HepG2 (cell line): ENCODE results near the gene ATP6V0A1. TPM values are rescaled to one million over a fixed set of nuclear protein-coding genes. Genes with fewer than 3 reads are reported as not detected.

Experiments
- AHR ChIP-seq: IDR thresholded peaks from 2 replicates; pipeline ENCODE4 v1.6.1; 2018; ENCODE audit warnings: missing genetic modification reagents, missing compliant biosample characterization
- ATF7-NPFF ChIP-seq: sonication (generic); formaldehyde crosslinking; IDR thresholded peaks from 2 replicates; pipeline ENCODE4 v1.8.1; 2023; ENCODE audit warnings: mild to moderate bottlenecking, low read depth, missing genetic modification reagents, moderate library complexity
- GTF3A ChIP-seq: sonication (generic); formaldehyde crosslinking; conservative IDR thresholded peaks from 2 replicates; pipeline ENCODE4 v1.4.0; 2020; ENCODE audit warnings: mild to moderate bottlenecking, missing genetic modification reagents
- MIER2 ChIP-seq: IDR thresholded peaks from 2 replicates; pipeline ENCODE4 v1.6.1; 2016; ENCODE audit warnings: missing biosample characterization, missing genetic modification reagents
- MTA1 ChIP-seq: sonication (generic); formaldehyde crosslinking; IDR thresholded peaks from 2 replicates; pipeline ENCODE4 v1.4.0; 2020; ENCODE audit warnings: missing genetic modification reagents, mild to moderate bottlenecking, borderline replicate concordance
- NFE2 ChIP-seq: sonication (generic); formaldehyde crosslinking; IDR thresholded peaks from 2 replicates; pipeline ENCODE4 v1.4.0; 2020; ENCODE audit warnings: missing genetic modification reagents
- TP53 ChIP-seq: sonication (generic); formaldehyde crosslinking; conservative IDR thresholded peaks from 2 replicates; pipeline ENCODE4 v1.4.0; 2020; ENCODE audit warnings: missing genetic modification reagents
- ZNF546 ChIP-seq: sonication (generic); formaldehyde crosslinking; conservative IDR thresholded peaks from 2 replicates; pipeline ENCODE4 v1.8.1; 2023; ENCODE audit warnings: mild to moderate bottlenecking, missing genetic modification reagents
- ZNF747 ChIP-seq: sonication (generic); formaldehyde crosslinking; IDR thresholded peaks from 2 replicates; pipeline ENCODE4 v1.8.1; 2023; ENCODE audit warnings: missing genetic modification reagents, mild to moderate bottlenecking, borderline replicate concordance
- ZNF766 ChIP-seq: sonication (generic); formaldehyde crosslinking; IDR thresholded peaks from 2 replicates; pipeline ENCODE4 v1.5.0; 2020; ENCODE audit warnings: missing genetic modification reagents, borderline replicate concordance
- polyA plus RNA-seq, 8 experiments: library from polyadenylated mRNA; depleted of rRNA in 3 of 8; stranded (reverse) in 7 of 8; unstranded in 1 of 8; fragments of >200 nt; fragmentation: Illumina TruSeq in 4 of 8; extraction: Trizol in 4 of 8; gene quantifications; 2 replicates each; pipeline versions ENCODE4 v1.2.1 to v1.2.3, GENCODE V29; 2011 to 2016; ENCODE audit warnings: low read depth in 4 of 8, missing spikeins in 1 of 8, mixed read lengths in 1 of 8; ENCODE audit not compliant: insufficient read depth in 1 of 8
- total RNA-seq, 5 experiments: library from RNA; depleted of rRNA; stranded (reverse); fragments of >200 nt; fragmentation: Illumina TruSeq; extraction: Trizol; gene quantifications; 2 replicates each; pipeline ENCODE4 v1.2.3, GENCODE V29; 2016; ENCODE audit warnings: low read depth in 1 of 5
- TF ChIP-seq, protein P1 (sequence below): sonication (generic); formaldehyde crosslinking; IDR thresholded peaks from 2 replicates; pipeline ENCODE4 v1.4.0; 2020; ENCODE audit warnings: missing genetic modification reagents, borderline replicate concordance
- TF ChIP-seq, protein P2 (sequence below): sonication (generic); formaldehyde crosslinking; IDR thresholded peaks from 2 replicates; pipeline ENCODE4 v1.8.1; 2023; ENCODE audit warnings: mild to moderate bottlenecking, inconsistent platforms, moderate library complexity, missing genetic modification reagents, borderline replicate concordance
- TF ChIP-seq, protein P3 (sequence below): sonication (generic); formaldehyde crosslinking; IDR thresholded peaks from 2 replicates; pipeline ENCODE4 v1.5.1; 2020; ENCODE audit warnings: missing genetic modification reagents, mild to moderate bottlenecking, borderline replicate concordance
- TF ChIP-seq, protein P4 (sequence below): sonication (generic); formaldehyde crosslinking; IDR thresholded peaks from 2 replicates; pipeline ENCODE4 v1.8.0; 2022; ENCODE audit warnings: missing genetic modification reagents, low read depth, mild to moderate bottlenecking, borderline replicate concordance
- TF ChIP-seq, protein P5 (sequence below): sonication (generic); formaldehyde crosslinking; IDR thresholded peaks from 2 replicates; pipeline ENCODE4 v1.5.0; 2020; ENCODE audit warnings: mild to moderate bottlenecking, missing genetic modification reagents, borderline replicate concordance
- TF ChIP-seq, protein P6 (sequence below): sonication (generic); formaldehyde crosslinking; IDR thresholded peaks from 2 replicates; pipeline ENCODE4 v1.4.0; 2020; ENCODE audit warnings: mild to moderate bottlenecking, missing genetic modification reagents

ATP6V0A1 gene
- total and polyA plus RNA-seq, 2 of the 13 experiments (the other 11 are each of a cell fraction or from before 2014, with no cell fraction given) = 27.9 to 54.1 TPM

DNA sequence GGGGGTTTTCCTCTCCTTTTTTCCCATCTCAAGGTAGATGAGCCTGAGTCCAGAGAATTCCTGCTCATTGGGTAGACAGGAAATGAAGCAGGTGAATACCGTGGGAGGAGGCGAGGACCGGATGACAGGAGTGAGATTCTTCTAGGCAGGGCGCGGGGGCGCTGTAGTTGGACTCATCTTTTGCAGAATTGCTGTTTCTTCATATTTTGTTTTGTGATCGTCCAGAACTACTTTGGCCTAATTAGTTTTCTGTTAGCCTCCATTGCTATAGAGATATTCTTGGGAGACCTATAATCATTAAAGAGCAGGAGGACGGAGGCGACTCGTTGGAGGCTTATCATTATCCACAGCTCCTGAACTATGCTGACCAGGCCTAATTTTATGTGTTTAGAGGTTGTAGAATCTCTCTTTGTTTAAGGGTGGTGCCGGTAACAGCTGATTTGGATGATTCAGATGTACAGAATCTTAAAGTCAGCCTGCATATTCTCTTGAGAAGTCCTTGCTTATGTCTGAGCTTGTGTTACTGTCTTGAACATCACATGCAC is 650 bp downstream of the ATP6V0A1 start (continued):
- TF ChIP-seq, protein P1, sequence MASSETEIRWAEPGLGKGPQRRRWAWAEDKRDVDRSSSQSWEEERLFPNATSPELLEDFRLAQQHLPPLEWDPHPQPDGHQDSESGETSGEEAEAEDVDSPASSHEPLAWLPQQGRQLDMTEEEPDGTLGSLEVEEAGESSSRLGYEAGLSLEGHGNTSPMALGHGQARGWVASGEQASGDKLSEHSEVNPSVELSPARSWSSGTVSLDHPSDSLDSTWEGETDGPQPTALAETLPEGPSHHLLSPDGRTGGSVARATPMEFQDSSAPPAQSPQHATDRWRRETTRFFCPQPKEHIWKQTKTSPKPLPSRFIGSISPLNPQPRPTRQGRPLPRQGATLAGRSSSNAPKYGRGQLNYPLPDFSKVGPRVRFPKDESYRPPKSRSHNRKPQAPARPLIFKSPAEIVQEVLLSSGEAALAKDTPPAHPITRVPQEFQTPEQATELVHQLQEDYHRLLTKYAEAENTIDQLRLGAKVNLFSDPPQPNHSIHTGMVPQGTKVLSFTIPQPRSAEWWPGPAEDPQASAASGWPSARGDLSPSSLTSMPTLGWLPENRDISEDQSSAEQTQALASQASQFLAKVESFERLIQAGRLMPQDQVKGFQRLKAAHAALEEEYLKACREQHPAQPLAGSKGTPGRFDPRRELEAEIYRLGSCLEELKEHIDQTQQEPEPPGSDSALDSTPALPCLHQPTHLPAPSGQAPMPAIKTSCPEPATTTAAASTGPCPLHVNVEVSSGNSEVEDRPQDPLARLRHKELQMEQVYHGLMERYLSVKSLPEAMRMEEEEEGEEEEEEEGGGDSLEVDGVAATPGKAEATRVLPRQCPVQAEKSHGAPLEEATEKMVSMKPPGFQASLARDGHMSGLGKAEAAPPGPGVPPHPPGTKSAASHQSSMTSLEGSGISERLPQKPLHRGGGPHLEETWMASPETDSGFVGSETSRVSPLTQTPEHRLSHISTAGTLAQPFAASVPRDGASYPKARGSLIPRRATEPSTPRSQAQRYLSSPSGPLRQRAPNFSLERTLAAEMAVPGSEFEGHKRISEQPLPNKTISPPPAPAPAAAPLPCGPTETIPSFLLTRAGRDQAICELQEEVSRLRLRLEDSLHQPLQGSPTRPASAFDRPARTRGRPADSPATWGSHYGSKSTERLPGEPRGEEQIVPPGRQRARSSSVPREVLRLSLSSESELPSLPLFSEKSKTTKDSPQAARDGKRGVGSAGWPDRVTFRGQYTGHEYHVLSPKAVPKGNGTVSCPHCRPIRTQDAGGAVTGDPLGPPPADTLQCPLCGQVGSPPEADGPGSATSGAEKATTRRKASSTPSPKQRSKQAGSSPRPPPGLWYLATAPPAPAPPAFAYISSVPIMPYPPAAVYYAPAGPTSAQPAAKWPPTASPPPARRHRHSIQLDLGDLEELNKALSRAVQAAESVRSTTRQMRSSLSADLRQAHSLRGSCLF (CRISPR knock-in tag) = no peak
- no peak for TF ChIP-seq ZNF766 (CRISPR knock-in tag)
- no peak for TF ChIP-seq ATF7-NPFF (CRISPR knock-in tag)
- no peak for TF ChIP-seq NFE2 (CRISPR knock-in tag)
- TF ChIP-seq, protein P2, sequence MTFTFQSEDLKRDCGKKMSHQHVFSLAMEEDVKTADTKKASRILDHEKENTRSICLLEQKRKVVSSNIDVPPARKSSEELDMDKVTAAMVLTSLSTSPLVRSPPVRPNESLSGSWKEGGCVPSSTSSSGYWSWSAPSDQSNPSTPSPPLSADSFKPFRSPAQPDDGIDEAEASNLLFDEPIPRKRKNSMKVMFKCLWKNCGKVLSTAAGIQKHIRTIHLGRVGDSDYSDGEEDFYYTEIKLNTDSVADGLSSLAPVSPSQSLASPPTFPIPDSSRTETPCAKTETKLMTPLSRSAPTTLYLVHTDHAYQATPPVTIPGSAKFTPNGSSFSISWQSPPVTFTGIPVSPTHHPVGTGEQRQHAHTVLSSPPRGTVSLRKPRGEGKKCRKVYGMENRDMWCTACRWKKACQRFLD (CRISPR knock-in tag) = no peak
- TF ChIP-seq AHR (CRISPR knock-in tag) = no peak
- TF ChIP-seq, protein P3, sequence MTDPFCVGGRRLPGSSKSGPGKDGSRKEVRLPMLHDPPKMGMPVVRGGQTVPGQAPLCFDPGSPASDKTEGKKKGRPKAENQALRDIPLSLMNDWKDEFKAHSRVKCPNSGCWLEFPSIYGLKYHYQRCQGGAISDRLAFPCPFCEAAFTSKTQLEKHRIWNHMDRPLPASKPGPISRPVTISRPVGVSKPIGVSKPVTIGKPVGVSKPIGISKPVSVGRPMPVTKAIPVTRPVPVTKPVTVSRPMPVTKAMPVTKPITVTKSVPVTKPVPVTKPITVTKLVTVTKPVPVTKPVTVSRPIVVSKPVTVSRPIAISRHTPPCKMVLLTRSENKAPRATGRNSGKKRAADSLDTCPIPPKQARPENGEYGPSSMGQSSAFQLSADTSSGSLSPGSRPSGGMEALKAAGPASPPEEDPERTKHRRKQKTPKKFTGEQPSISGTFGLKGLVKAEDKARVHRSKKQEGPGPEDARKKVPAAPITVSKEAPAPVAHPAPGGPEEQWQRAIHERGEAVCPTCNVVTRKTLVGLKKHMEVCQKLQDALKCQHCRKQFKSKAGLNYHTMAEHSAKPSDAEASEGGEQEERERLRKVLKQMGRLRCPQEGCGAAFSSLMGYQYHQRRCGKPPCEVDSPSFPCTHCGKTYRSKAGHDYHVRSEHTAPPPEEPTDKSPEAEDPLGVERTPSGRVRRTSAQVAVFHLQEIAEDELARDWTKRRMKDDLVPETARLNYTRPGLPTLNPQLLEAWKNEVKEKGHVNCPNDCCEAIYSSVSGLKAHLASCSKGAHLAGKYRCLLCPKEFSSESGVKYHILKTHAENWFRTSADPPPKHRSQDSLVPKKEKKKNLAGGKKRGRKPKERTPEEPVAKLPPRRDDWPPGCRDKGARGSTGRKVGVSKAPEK (CRISPR knock-in tag) = peak; percentile 57; the same call in 1 of the 2 replicates
- TF ChIP-seq, protein P4, sequence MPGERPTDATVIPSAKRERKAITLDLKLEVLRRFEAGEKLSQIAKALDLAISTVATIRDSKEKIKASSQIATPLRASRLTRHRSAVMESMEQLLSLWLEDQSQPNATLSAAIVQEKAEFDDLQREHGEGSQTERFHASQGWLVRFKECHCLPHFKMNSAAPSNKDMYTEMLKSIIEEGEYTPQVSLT = no peak
- no peak for TF ChIP-seq GTF3A (CRISPR knock-in tag)
- no peak for TF ChIP-seq MTA1 (CRISPR knock-in tag)
- 0 out of 2 replicates have a peak, but pooled peaks have one; percentile 6 for TF ChIP-seq ZNF546
- TF ChIP-seq, protein P5, sequence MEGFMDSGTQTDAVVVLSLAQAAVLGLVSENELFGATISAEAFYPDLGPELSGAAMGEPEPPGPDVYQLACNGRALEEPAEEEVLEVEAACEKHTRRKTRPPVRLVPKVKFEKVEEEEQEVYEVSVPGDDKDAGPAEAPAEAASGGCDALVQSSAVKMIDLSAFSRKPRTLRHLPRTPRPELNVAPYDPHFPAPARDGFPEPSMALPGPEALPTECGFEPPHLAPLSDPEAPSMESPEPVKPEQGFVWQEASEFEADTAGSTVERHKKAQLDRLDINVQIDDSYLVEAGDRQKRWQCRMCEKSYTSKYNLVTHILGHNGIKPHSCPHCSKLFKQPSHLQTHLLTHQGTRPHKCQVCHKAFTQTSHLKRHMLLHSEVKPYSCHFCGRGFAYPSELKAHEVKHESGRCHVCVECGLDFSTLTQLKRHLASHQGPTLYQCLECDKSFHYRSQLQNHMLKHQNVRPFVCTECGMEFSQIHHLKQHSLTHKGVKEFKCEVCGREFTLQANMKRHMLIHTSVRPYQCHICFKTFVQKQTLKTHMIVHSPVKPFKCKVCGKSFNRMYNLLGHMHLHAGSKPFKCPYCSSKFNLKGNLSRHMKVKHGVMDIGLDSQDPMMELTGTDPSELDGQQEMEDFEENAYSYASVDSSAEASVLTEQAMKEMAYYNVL (CRISPR knock-in tag) = no peak
- no peak for TF ChIP-seq ZNF747 (CRISPR knock-in tag)
- peak; percentile 71 for TF ChIP-seq MIER2
- no peak for TF ChIP-seq TP53
- TF ChIP-seq, protein P6, sequence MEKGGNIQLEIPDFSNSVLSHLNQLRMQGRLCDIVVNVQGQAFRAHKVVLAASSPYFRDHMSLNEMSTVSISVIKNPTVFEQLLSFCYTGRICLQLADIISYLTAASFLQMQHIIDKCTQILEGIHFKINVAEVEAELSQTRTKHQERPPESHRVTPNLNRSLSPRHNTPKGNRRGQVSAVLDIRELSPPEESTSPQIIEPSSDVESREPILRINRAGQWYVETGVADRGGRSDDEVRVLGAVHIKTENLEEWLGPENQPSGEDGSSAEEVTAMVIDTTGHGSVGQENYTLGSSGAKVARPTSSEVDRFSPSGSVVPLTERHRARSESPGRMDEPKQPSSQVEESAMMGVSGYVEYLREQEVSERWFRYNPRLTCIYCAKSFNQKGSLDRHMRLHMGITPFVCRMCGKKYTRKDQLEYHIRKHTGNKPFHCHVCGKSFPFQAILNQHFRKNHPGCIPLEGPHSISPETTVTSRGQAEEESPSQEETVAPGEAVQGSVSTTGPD (CRISPR knock-in tag) = 0 out of 2 replicates have a peak, but pooled peaks have one; percentile 52
